Adrenal gland (tissue), 12 donors: ENCODE results near the gene CDH4. TPM values are rescaled to one million over a fixed set of nuclear protein-coding genes. Genes with fewer than 3 reads are reported as not detected.

Experiments
- DNase-seq, 7 donors: peaks; one replicate each; pipeline ENCODE4 v3.0.0-alpha.2; 2019 to 2020
- H3K27ac ChIP-seq, 5 donors: fragments of 200-600 bp; sonication (generic) in 4 of 5; 1 replicate in 3 of 5; 2 replicates in 2 of 5; pipeline versions ENCODE4 v1.5.1 to v1.8.0; 2016 to 2020; ENCODE audit warnings: mild to moderate bottlenecking in 1 of 5
- H3K27me3 ChIP-seq: fragments of 200-600 bp; 2 replicates; pipeline ENCODE4 v1.8.0; 2021
- H3K36me3 ChIP-seq, 2 donors: fragments of 200-600 bp; replicated peaks in 1 of 2; 1 replicate in 1 of 2; 2 replicates in 1 of 2; pipeline versions ENCODE4 v1.5.1 to v1.8.0; 2018 to 2022
- H3K4me1 ChIP-seq, 2 donors: fragments of 200-600 bp; replicated peaks in 1 of 2; 1 replicate in 1 of 2; 2 replicates in 1 of 2; pipeline versions ENCODE4 v1.5.1 to v1.8.0; 2018 to 2021
- H3K4me3 ChIP-seq, 4 donors: fragments of 200-600 bp; sonication (generic) in 3 of 4; one replicate each; pipeline ENCODE4 v1.5.1; 2016 to 2018
- H3K9me3 ChIP-seq, 3 donors: fragments of 200-600 bp; sonication (generic) in 1 of 3; replicated peaks in 1 of 3; 1 replicate in 2 of 3; 2 replicates in 1 of 3; pipeline versions ENCODE4 v1.5.1 to v1.8.0; 2016 to 2021
- POLR2A ChIP-seq, 2 donors: fragments of 450-650 bp; IDR thresholded peaks; one replicate each; pipeline ENCODE4 v1.6.1; 2017; ENCODE audit warnings: antibody characterized with exemption in 2 of 2, mild to moderate bottlenecking in 2 of 2, moderate library complexity in 1 of 2
- WGBS, 4 donors: extraction: QIAGEN DNeasy Blood & Tissue Kit in 2 of 4; methylation state at CpG; one replicate each; pipeline versions ENCODE4 v1.1.5 to v1.1.7; 2013 to 2017; 5-methylcytosine and 5-hydroxymethylcytosine counted together
- intact Hi-C, 2 donors: fragments of 100-400 bp; cut with DNase I; formaldehyde crosslinking; loops; one replicate each; pipeline versions ENCODE4 v1.14.1 to v1.15.0; 2022 to 2023
- polyA plus RNA-seq, 3 donors: library from polyadenylated mRNA; stranded (reverse); fragments of 200-250 nt in 2 of 3; fragments of 350-450 nt in 1 of 3; fragmentation: Illumina TruSeq in 1 of 3; extraction: RNeasy Lipid Tissue Mini Kit (QIAGEN cat#74804) in 1 of 3; gene quantifications; one replicate each; pipeline ENCODE4 v1.2.3, GENCODE V29; 2013 to 2014
- total RNA-seq, 9 donors: library from RNA; depleted of rRNA in 4 of 9; stranded (reverse); fragments of >200 nt in 4 of 9; fragments of 120-200 nt in 1 of 9; fragmentation: NEBNext Ultra II Directional in 1 of 9; extraction: Animal tissue kit (Norgen Biotek cat#: 25700) in 1 of 9; gene quantifications; one replicate each; pipeline versions ENCODE4 v1.1.0 to v1.2.4, GENCODE V29; 2013 to 2023
- TF ChIP-seq, protein P1 (sequence below), 6 experiments: fragments of 450-650 bp in 4 of 6; fragments of 200-600 bp in 2 of 6; sonication (generic) in 1 of 6; IDR thresholded peaks; 1 replicate in 5 of 6; 2 replicates in 1 of 6; pipeline versions ENCODE4 v1.5.1 to v1.8.0; 2016 to 2021; ENCODE audit warnings: antibody characterized with exemption in 6 of 6, mild to moderate bottlenecking in 2 of 6, moderate library complexity in 1 of 6
- donor health status: healthy with polysubstance abuse.
- donor health status: Bipolar disorder and iron deficiency.
- donor health status: DM: yes; HTN: yes; CAD: no.
- donor health status: DM: no; HTN: no; CAD: no.
- donor health status: DM: no; HTN: no; CAD: no.
- donor health status: DM: yes; HTN: yes; CAD: no.

The CDH4 gene
- total and polyA plus RNA-seq, 12 donors: 0.08 to 0.53 (median 0.20) TPM; not detected in 3

DNA sequence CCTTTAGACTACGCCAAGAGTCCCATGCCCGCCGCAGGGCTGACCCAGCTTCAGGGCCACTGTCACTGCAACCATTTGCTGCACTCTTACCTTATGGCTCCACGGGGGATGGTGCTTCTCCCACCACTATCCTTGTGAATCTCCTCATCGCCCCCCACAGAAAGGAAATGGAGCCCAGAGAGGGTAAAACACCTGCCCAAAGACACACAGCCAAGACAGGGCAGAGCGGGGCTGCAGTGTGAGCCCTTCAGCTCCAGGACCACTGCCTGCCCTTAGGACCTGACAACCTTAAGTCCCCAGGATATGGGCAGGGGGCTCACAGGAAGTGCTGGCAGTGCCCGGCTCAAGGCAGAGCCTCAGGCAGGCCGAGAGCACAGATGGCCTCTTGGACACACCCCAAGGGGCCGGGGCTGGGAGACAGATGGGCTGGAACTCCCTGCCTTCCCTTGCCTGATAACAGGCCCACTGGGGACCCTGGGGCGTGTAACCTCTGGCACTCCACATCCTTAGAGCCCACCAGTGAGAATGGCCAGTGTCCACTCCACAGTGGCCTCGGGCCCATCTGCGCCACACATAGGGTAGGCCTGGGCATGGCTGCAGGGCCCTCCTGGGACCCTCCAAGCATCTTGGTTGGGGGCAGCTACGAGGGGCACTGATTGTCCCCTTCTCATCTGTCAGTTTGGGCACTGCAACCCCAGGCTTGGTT is 548.5 kb downstream of the CDH4 start:
- Histone ChIP-seq H3K4me3 (no peak overlapping the region), H3K4me1 (no peaks in the 10 kb centered on the region), H3K36me3 (no peaks in the 10 kb centered on the region), H3K27me3 (peaks cover 17% of the 10 kb centered on the region), H3K27ac (no peak overlapping the region), H3K9me3 (no peaks in the 10 kb centered on the region)
- WGBS, 4 donors: 65 to 83% (median 80%) methylated on average over 4 to 13 of the region's 13 CpGs
- intact Hi-C loops: no loop called here
- DNase-seq: no peak
- TF ChIP-seq, protein P1, sequence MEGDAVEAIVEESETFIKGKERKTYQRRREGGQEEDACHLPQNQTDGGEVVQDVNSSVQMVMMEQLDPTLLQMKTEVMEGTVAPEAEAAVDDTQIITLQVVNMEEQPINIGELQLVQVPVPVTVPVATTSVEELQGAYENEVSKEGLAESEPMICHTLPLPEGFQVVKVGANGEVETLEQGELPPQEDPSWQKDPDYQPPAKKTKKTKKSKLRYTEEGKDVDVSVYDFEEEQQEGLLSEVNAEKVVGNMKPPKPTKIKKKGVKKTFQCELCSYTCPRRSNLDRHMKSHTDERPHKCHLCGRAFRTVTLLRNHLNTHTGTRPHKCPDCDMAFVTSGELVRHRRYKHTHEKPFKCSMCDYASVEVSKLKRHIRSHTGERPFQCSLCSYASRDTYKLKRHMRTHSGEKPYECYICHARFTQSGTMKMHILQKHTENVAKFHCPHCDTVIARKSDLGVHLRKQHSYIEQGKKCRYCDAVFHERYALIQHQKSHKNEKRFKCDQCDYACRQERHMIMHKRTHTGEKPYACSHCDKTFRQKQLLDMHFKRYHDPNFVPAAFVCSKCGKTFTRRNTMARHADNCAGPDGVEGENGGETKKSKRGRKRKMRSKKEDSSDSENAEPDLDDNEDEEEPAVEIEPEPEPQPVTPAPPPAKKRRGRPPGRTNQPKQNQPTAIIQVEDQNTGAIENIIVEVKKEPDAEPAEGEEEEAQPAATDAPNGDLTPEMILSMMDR (IDR thresholded peaks at IDR 0.05): no peak
- TF ChIP-seq POLR2A (IDR thresholded peaks at IDR 0.05): no peak

DNA sequence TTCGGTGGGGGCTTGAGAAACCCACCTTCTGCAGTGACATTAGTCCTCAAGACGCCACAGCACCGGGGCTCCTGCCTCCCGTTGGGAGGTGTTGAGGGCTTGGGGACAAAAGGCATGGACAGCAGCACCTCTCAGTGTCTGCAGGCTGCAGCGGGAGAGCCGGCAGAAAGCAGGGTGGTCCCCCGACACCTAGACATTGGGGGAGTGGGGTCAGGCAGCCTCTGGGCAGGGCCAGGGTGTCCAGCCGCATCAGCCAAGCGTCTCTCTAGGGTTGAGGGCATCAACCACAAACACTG is 549.0 kb downstream of the CDH4 start:
- Histone ChIP-seq H3K9me3 (no peaks in the 10 kb centered on the region), H3K36me3 (no peaks in the 10 kb centered on the region), H3K27ac (no peak overlapping the region), H3K27me3 (peaks cover 17% of the 10 kb centered on the region), H3K4me3 (no peak overlapping the region), H3K4me1 (no peaks in the 10 kb centered on the region)
- WGBS, 4 donors: 71 to 87% (median 80%) methylated on average over 4 to 9 of the region's 9 CpGs
- no peak for TF ChIP-seq POLR2A (IDR thresholded peaks at IDR 0.05)
- TF ChIP-seq, protein P1 (IDR thresholded peaks at IDR 0.05): no peak
- intact Hi-C loops: no loop called here
- no peak for DNase-seq

DNA sequence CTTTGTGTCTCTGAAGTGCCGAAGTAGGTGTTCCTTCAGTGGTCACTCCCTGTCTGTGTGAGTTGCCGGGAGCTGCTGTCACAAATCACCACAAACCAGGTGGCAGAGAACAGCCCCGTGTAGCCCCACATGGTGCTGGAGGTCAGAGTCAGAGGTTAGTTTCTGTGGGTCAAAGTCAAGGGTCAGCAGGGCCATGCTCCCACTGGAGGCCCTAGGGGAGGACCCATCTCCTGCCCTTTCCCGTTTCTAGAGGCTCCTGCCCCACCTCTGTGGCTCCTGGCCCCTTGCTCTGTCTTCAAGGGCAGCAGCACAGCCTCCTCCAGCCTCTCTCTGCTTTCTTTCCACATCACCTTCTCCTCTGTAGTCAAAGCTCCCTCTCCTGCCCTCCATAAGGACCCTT is 549.4 kb downstream of the CDH4 start:
- H3K9me3 ChIP-seq: no peaks in the 10 kb centered on the region
- H3K4me1 ChIP-seq: no peaks in the 10 kb centered on the region
- H3K4me3 ChIP-seq: no peak overlapping the region
- no peaks in the 10 kb centered on the region for H3K36me3 ChIP-seq
- 43 to 75% (median 59%) methylated on average over 1 to 4 of the region's 4 CpGs for WGBS, 4 donors
- TF ChIP-seq, protein P1 (IDR thresholded peaks at IDR 0.05): no peak
- TF ChIP-seq POLR2A (IDR thresholded peaks at IDR 0.05): no peak
- no peak overlapping the region for H3K27ac ChIP-seq
- intact Hi-C loops: no loop called here
- peaks cover 17% of the 10 kb centered on the region for H3K27me3 ChIP-seq
- DNase-seq: no peak

DNA sequence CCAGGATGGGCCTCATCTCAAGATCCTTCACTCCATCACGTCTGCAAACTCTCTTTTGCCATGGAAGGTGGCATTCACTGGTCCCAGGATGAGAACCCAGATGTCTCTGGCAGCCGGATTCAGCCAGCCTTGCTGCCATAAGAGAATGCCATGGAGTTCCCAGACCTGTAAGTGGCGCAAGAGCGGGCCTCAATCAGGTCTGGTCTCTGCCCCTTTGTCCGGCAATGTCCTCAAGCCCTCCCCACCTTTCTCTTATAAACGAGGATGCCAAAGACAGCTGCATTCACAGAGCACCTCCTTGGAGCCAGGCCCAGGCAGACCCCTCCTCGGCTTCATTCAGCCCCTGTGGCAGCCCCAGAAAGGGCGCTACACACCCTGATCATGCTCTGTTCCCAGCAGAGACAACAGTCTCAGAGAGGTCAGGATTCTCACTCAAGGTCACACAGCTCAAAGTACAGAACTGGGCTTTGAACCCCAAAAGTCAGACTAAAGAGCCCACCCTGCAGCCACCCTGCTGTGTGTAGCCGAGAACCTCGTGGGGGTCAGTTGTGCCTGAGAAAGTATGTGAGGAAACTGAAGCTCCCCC is 549.9 kb downstream of the CDH4 start:
- H3K4me3 ChIP-seq: no peak overlapping the region
- DNase-seq: no peak
- 64 to 81% (median 73%) methylated on average over 7 to 10 of the region's 10 CpGs for WGBS, 4 donors

More for the DNA sequence above, 549.9 kb downstream of the CDH4 start:
- intact Hi-C loops: no loop called here
- no peaks in the 10 kb centered on the region for H3K36me3 ChIP-seq
- H3K27me3 ChIP-seq: peaks cover 17% of the 10 kb centered on the region
- TF ChIP-seq POLR2A (IDR thresholded peaks at IDR 0.05): no peak
- TF ChIP-seq, protein P1 (IDR thresholded peaks at IDR 0.05): no peak
- H3K4me1 ChIP-seq: no peaks in the 10 kb centered on the region
- no peaks in the 10 kb centered on the region for H3K9me3 ChIP-seq
- no peak overlapping the region for H3K27ac ChIP-seq
